HepG2 (cell line): ENCODE results near the gene STRN3. TPM values are rescaled to one million over a fixed set of nuclear protein-coding genes. Genes with fewer than 3 reads are reported as not detected.
A peak's percentile ranks its signal among the peaks of the same experiment; 100 is the strongest.
"Not testable (repeated sequence)": the region's sequence is repeated elsewhere in the genome, so short reads cannot be mapped to it uniquely, and the experiment has no call there.

Source experiments
- ATAC-seq: fragments of 200-7000 bp; cut with Tn5 transposase; 3 replicates; pipeline ENCODE4 v1.9.1; 2020; ENCODE audit warnings: mild to moderate bottlenecking, moderate library complexity
- BruUV-seq: library from RNA; stranded (reverse); fragments of 400-500 nt; replicated peaks from 2 replicates; lab custom pipeline; 2021; lab: Mats Ljungman, UMichigan
- CTCF ChIA-PET: fragments of 300-600 bp; formaldehyde crosslinking; extraction: SDS; loops from one replicate; lab custom pipeline; 2021; ENCODE audit warnings: low total read pairs, inconsistent platforms, low intra/inter-chr PET ratio; lab: Yijun Ruan, JAX
- POLR2A ChIA-PET: fragments of 350-600 bp; sonication (Branson Sonifier 250); formaldehyde crosslinking; loops from one replicate; lab custom pipeline; 2020; ENCODE audit warnings: antibody characterized with exemption, inconsistent platforms; lab: Yijun Ruan, JAX
- DNase-seq: peaks from one replicate; pipeline ENCODE4 v3.0.0-alpha.2; 2015; ENCODE audit warnings: low spot score
- FAIRE-seq: peaks from 3 replicates; lab custom pipeline; 2011; peaks lifted over from hg19 to GRCh38; lab: Jason Lieb, UNC
- H2AFZ ChIP-seq: one replicate; pipeline ENCODE4 v1.6.1; 2011; ENCODE audit warnings: low read length, inconsistent platforms
- H3K27ac ChIP-seq: fragments of 300-600 bp; 3 replicates; pipeline ENCODE4 v1.8.0; 2011; ENCODE audit warnings: mixed run types, mild to moderate bottlenecking, mixed read lengths, low read length, inconsistent platforms; ENCODE audit not compliant: insufficient read depth; ENCODE audit errors: extremely low read length
- H3K27me3 ChIP-seq, 2 experiments: fragments of 200-600 bp in 1 of 2; 2 replicates in 1 of 2; 3 replicates in 1 of 2; pipeline versions ENCODE4 v1.6.0 to v1.8.0; 2011; ENCODE audit warnings: low read length in 2 of 2, mild to moderate bottlenecking in 2 of 2, moderate library complexity in 2 of 2, inconsistent platforms in 1 of 2; ENCODE audit not compliant: insufficient read depth in 2 of 2, control insufficient read depth in 1 of 2
- H3K36me3 ChIP-seq, 2 experiments: fragments of 200-600 bp in 1 of 2; replicated peaks in 1 of 2; 2 replicates in 1 of 2; 3 replicates in 1 of 2; pipeline versions ENCODE4 v1.5.1 to v1.8.0; 2011; ENCODE audit warnings: low read length in 2 of 2, inconsistent platforms in 1 of 2; ENCODE audit not compliant: insufficient read depth in 2 of 2, control insufficient read depth in 1 of 2
- H3K4me1 ChIP-seq: 2 replicates; pipeline ENCODE4 v1.5.1; 2012; ENCODE audit warnings: low read length, inconsistent platforms; ENCODE audit not compliant: insufficient read depth
- H3K4me2 ChIP-seq: 2 replicates; pipeline ENCODE4 v1.6.0; 2011; ENCODE audit warnings: low read depth, low read length, inconsistent platforms
- H3K4me3 ChIP-seq, 3 experiments: fragments of 200-600 bp in 1 of 3; sonication (generic), shearing (Covaris generic) in 1 of 3; replicated peaks in 1 of 3; 2 replicates each; pipeline ENCODE4 v1.5.1; 2011 to 2016; ENCODE audit warnings: low read length in 3 of 3, inconsistent platforms in 2 of 3, low read depth in 2 of 3, mild to moderate bottlenecking in 2 of 3, control low read depth in 1 of 3, mixed read lengths in 1 of 3; ENCODE audit not compliant: insufficient read depth in 1 of 3
- H3K79me2 ChIP-seq: one replicate; pipeline ENCODE4 v1.6.1; 2011; ENCODE audit warnings: low read length, inconsistent platforms; ENCODE audit not compliant: insufficient read depth
- H3K9ac ChIP-seq: 2 replicates; pipeline ENCODE4 v1.6.0; 2011; ENCODE audit warnings: mild to moderate bottlenecking, low read depth, low read length, inconsistent platforms; ENCODE audit not compliant: insufficient read depth
- H3K9me3 ChIP-seq: 2 replicates; pipeline ENCODE4 v1.5.1; 2012; ENCODE audit warnings: mild to moderate bottlenecking, low read length
- H4K20me1 ChIP-seq: 2 replicates; pipeline ENCODE4 v1.6.0; 2011; ENCODE audit warnings: inconsistent platforms, mild to moderate bottlenecking, low read length, moderate library complexity; ENCODE audit not compliant: insufficient read depth
- BRD4 ChIP-seq: sonication (generic); formaldehyde crosslinking; IDR thresholded peaks from 2 replicates; pipeline ENCODE4 v1.4.0; 2020; ENCODE audit warnings: missing genetic modification reagents
- JUNB ChIP-seq: sonication (generic); formaldehyde crosslinking; IDR thresholded peaks from 2 replicates; pipeline ENCODE4 v1.8.0; 2022; ENCODE audit warnings: missing genetic modification reagents, mild to moderate bottlenecking, borderline replicate concordance
- MLXIP ChIP-seq: sonication (generic); formaldehyde crosslinking; IDR thresholded peaks from 2 replicates; pipeline ENCODE4 v1.9.0; 2021; ENCODE audit warnings: missing genetic modification reagents, borderline replicate concordance
- POLR2G ChIP-seq: fragments of 200-400 bp; formaldehyde crosslinking; IDR thresholded peaks from 2 replicates; pipeline ENCODE4 v1.6.1; 2018; ENCODE audit warnings: mild to moderate bottlenecking, low read depth, low read length, moderate library complexity
- ZMYM4 ChIP-seq: sonication (generic); formaldehyde crosslinking; IDR thresholded peaks from 2 replicates; pipeline ENCODE4 v1.8.1; 2023; ENCODE audit warnings: mild to moderate bottlenecking, missing genetic modification reagents
- ZNF501 ChIP-seq: sonication (generic); formaldehyde crosslinking; IDR thresholded peaks from 2 replicates; pipeline ENCODE4 v1.5.1; 2020; ENCODE audit warnings: mild to moderate bottlenecking, moderate library complexity, missing genetic modification reagents
- WGBS: methylation state at CpG from one replicate; pipeline ENCODE4 v1.1.6; 2017; ENCODE audit warnings: low lambda C conversion rate; 5-methylcytosine and 5-hydroxymethylcytosine counted together
- in situ Hi-C: cut with HindIII; loops from 2 replicates; pipeline ENCODE4 v1.10.0; 2017; ENCODE audit warnings: low pct_unique_long_range_greater_than_20kb; ENCODE audit not compliant: extremely low pct_ligation_motif_present
- intact Hi-C: fragments of 100-400 bp; cut with micrococcal nuclease; formaldehyde crosslinking; loops from one replicate; pipeline ENCODE4 v1.10.0; 2022; ENCODE audit not compliant: unreplicated experiment
- polyA plus RNA-seq, 8 experiments: library from polyadenylated mRNA; depleted of rRNA in 3 of 8; stranded (reverse) in 7 of 8; unstranded in 1 of 8; fragments of >200 nt; fragmentation: Illumina TruSeq in 4 of 8; extraction: Trizol in 4 of 8; gene quantifications; 2 replicates each; pipeline versions ENCODE4 v1.2.1 to v1.2.3, GENCODE V29; 2011 to 2016; ENCODE audit warnings: low read depth in 4 of 8, missing spikeins in 1 of 8, mixed read lengths in 1 of 8; ENCODE audit not compliant: insufficient read depth in 1 of 8
- total RNA-seq, 5 experiments: library from RNA; depleted of rRNA; stranded (reverse); fragments of >200 nt; fragmentation: Illumina TruSeq; extraction: Trizol; gene quantifications; 2 replicates each; pipeline ENCODE4 v1.2.3, GENCODE V29; 2016; ENCODE audit warnings: low read depth in 1 of 5

Gene STRN3
- total and polyA plus RNA-seq, 2 of the 13 experiments (the other 11 are each of a cell fraction or from before 2014, with no cell fraction given), result 49.4 to 123 TPM

GRCh38 chr14:30965861-30966260 lies 60.3 kb downstream of the STRN3 start:
- H3K27me3 ChIP-seq, in situ Hi-C loops, POLR2A ChIA-PET, CTCF ChIA-PET, intact Hi-C loops: not testable (repeated sequence)
- 0 out of 2 replicates have a peak, but pooled peaks have one; percentile 8 for TF ChIP-seq MLXIP (CRISPR knock-in tag)
- TF ChIP-seq ZMYM4 (CRISPR knock-in tag), result 0 out of 2 replicates have a peak, but pooled peaks have one; percentile 12
- TF ChIP-seq JUNB (CRISPR knock-in tag), result peak; percentile 79
- TF ChIP-seq ZNF501, result 0 out of 2 replicates have a peak, but pooled peaks have one; percentile 4
- TF ChIP-seq POLR2G, result 0 out of 2 replicates have a peak, but pooled peaks have one; percentile 16
- 0 out of 2 replicates have a peak, but pooled peaks have one; percentile 24 for TF ChIP-seq BRD4 (CRISPR knock-in tag)
- TF ChIP-seq, all 625 proteins: peak for 6; not testable (repeated sequence) for 619
- not testable (repeated sequence) for H3K9me3 ChIP-seq, H3K4me2 ChIP-seq, ATAC-seq, H3K4me3 ChIP-seq, BruUV-seq, DNase-seq, FAIRE-seq, H3K9ac ChIP-seq, H3K27ac ChIP-seq, H2AFZ ChIP-seq
- 97% methylated on average over 8 of the region's 8 CpGs for WGBS
- Histone ChIP-seq H4K20me1 (peaks cover 83% of the 10 kb centered on the region), H3K79me2 (peaks cover 99% of the 10 kb centered on the region), H3K4me1 (peaks cover 59% of the 10 kb centered on the region), H3K36me3 (peaks cover 15 to 25% of the 10 kb centered on the region in 2 experiments; a peak in 4 of 5 replicates)
